DMS114 treated with DMSO at 0.1 percent for 48 hours (cell line): ENCODE measurements around the gene ROR2.

Experiments used
- DNase-seq: peaks from one replicate; lab custom pipeline; 2025; ENCODE audit not compliant: unreplicated experiment; lab: John Stamatoyannopoulos, UW

The ROR2 gene

GRCh38 chr9:91693226-91693625, 256.8 kb downstream of the ROR2 start:
- DNase-seq, result no peak

GRCh38 chr9:91690540-91691249, 259.3 kb downstream of the ROR2 start:
- DNase-seq, result no peak

GRCh38 chr9:91689006-91689405, 261.0 kb downstream of the ROR2 start:
- DNase-seq, result no peak

- no peak for DNase-seq
These were observed 266.8 kb downstream of the ROR2 start for GRCh38 chr9:91683269-91683668.

GRCh38 chr9:91682806-91683205, 267.2 kb downstream of the ROR2 start:
- DNase-seq, result no peak

GRCh38 chr9:91681461-91682305, 268.3 kb downstream of the ROR2 start:
- DNase-seq, result peak; percentile 7

- DNase-seq, result no peak
These were observed 269.0 kb downstream of the ROR2 start for GRCh38 chr9:91680998-91681397.

GRCh38 chr9:91680106-91680505, 269.9 kb downstream of the ROR2 start:
- DNase-seq, result no peak

GRCh38 chr9:91678807-91679580, 271.0 kb downstream of the ROR2 start:
- no peak for DNase-seq

GRCh38 chr9:91677822-91678436, 272.1 kb downstream of the ROR2 start:
- no peak for DNase-seq

- DNase-seq, result no peak
These were observed 272.7 kb downstream of the ROR2 start for GRCh38 chr9:91677331-91677730.

- DNase-seq, result no peak
These were observed 274.0 kb downstream of the ROR2 start for GRCh38 chr9:91676046-91676445.

GRCh38 chr9:91664663-91665062, 285.4 kb downstream of the ROR2 start:
- DNase-seq, result no peak

- DNase-seq, result no peak
These were observed 286.2 kb downstream of the ROR2 start for GRCh38 chr9:91663858-91664257.

- DNase-seq, result no peak
These were observed 288.6 kb downstream of the ROR2 start for GRCh38 chr9:91661451-91661850.

- no peak for DNase-seq
These were observed 289.5 kb downstream of the ROR2 start for GRCh38 chr9:91660521-91660920.

- peak; percentile 8 for DNase-seq
These were observed 290.2 kb downstream of the ROR2 start for GRCh38 chr9:91659529-91660495.

GRCh38 chr9:91658513-91659105, 291.4 kb downstream of the ROR2 start:
- no peak for DNase-seq

- no peak for DNase-seq
These were observed 292.5 kb downstream of the ROR2 start for GRCh38 chr9:91657501-91657900.

GRCh38 chr9:91655658-91656057, 294.4 kb downstream of the ROR2 start:
- no peak for DNase-seq
